HG03103 (cell line): ENCODE measurements around the gene VAMP4.
A peak's percentile ranks its signal among the peaks of the same experiment; 100 is the strongest.
"Not testable (repeated sequence)": the region's sequence is repeated elsewhere in the genome, so short reads cannot be mapped to it uniquely, and the experiment has no call there.

Source experiments
- ATAC-seq: cut with Tn5 transposase; IDR thresholded peaks from one replicate; pipeline ENCODE4 v1.9.1; 2021; ENCODE audit warnings: low read depth; ENCODE audit not compliant: unreplicated experiment

Gene VAMP4

DNA sequence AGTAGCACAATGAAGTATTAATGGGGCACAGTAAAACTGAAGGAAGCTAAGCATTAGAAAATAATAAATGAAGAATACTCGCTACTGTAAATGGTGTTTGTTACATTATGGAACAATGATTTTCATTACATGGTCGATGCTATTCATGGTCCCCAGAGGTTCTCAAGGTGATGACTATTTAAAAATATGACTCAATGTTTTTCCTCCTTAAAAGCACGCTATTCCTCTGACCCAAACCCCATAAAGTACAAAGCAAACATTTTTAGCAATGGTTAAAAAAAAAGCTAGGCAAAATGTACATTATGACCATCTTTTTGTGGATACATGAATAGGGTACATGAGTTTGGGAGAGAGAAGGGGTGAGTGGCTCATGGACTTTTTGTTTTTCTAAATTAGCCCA is 34.3 kb downstream of the VAMP4 start:
- no peak for ATAC-seq

GRCh38 chr1:171702598-171702997 is 39.3 kb downstream of the VAMP4 start:
- ATAC-seq: no peak

GRCh38 chr1:171699531-171699930 is 42.3 kb downstream of the VAMP4 start:
- no peak for ATAC-seq

- not testable (repeated sequence) for ATAC-seq
Measured at GRCh38 chr1:171695772-171696171, 46.1 kb downstream of the VAMP4 start.

GRCh38 chr1:171693541-171693940 is 48.3 kb downstream of the VAMP4 start:
- not testable (repeated sequence) for ATAC-seq

GRCh38 chr1:171683870-171684269 is 58.0 kb downstream of the VAMP4 start:
- ATAC-seq: no peak

DNA sequence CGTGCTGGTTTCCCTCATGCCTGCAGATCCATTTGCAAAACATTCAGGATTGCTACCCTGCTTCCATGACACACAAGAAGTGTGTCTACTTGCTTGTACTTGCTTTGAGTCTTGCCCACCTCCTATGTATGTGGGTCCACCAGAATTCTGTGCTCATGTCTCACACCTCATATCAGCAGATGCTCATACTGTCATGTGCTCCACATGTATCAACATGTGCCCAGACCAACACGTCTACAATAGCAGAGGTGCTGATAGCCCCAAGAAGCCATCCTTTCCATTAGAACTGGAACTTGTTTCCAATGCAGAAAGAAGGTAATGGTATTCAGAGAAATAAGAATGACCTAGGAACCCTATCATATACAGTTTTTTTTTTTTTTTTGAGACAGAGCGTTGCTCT is 61.5 kb downstream of the VAMP4 start:
- no peak for ATAC-seq

DNA sequence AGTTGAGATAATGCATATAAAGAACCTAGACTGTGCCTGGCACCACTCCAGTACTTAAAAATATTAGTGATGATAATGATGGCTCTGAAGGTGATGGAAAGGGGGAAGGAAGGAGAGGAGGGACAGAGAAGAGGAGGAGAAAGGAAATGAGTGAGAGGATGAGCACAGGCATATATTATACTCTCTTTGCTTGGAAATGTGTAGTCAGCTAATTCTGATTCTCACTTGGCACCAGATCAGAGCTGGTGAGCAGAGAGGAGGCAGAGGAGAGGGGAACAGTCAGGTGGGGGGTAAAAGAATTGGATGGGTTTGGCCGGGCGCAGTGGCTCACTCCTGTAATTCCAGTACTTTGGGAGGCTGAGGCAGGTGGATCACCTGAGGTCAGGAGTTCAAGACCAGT is 65.0 kb downstream of the VAMP4 start:
- ATAC-seq: no peak

DNA sequence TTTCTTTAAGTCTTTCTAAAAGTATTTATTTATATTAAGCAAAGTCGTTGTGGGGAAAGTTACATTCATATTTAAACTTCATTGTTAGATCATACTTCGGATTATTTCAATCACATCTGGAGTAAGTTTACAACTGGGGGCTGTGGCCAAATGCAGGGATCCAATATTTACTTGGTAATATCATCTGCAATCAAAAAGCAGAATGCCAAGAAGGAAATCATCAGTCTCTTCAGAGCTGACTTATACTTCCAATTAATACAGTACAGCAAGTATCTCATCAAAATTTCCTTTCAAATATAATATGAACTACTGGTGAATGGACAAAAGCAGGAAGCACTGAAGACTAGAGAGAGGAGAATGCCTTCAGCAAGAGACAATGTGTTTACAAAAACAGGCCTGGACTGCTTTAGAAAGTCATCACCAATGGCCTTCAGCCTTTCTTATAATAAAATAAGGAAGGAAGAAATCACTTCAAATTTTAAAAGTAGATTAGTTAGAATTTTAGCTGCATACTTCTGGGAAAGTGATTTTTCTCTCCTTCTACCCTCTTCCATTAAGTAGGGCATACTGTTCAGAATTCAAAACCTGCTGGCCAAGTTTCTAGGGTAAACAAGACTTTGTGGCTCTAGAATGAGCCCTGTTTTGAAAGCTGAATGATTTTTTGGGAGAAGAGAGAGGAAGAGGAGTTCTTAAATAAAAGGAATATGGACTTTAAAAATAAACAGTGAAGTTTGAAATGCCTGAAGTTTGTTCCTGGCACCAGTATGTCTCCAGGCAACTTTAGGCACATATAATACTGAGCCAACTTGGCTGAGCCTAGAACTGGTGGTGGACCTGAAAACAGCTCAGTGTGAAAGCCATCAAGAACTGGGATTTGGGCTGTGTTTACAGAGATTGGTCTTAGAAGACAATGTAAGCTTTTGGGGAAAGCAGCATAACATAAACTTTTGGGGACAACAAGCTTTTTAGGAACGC is 67.1 kb downstream of the VAMP4 start:
- no peak for ATAC-seq

DNA sequence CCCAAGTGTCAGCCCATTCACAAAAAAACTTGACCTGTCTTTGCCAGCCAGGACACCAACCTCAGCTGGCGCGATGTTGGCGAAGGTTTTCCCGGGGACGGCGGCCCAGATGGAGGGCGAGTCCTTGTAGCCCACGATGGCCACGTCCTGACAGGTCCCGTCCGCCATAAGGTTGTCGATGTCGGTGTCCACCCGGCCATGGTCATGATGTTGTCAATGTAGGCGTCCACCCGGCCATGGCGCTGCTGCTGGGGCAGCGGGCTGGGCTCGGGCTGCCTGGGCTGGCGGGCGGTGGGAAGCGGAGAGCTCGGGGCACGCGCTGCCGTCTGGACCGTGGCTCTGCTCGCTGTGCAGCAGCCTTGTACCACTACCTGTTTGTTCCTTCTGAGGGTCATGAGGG is 71.1 kb downstream of the VAMP4 start:
- no peak for ATAC-seq

DNA sequence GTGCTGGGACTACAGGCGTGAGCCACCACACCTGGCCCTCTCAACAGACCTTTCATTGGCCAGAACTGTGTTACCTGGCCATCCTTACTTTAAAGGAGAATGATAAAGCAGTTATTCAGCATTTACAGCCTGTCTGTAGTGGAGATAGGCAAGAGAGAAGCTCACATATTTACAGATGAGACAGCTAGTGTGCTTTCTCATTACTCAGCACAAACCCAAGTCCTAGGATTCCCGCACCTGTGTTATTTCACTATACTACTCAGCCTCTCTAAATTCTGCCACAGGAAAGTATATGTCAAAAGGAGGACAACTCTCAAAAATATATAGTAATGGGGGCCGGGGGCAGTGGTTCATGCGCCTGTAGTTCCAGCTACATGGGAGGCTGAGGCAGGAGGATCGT is 73.5 kb downstream of the VAMP4 start:
- no peak for ATAC-seq

GRCh38 chr1:171666114-171666769 is 75.6 kb downstream of the VAMP4 start:
- no peak for ATAC-seq

DNA sequence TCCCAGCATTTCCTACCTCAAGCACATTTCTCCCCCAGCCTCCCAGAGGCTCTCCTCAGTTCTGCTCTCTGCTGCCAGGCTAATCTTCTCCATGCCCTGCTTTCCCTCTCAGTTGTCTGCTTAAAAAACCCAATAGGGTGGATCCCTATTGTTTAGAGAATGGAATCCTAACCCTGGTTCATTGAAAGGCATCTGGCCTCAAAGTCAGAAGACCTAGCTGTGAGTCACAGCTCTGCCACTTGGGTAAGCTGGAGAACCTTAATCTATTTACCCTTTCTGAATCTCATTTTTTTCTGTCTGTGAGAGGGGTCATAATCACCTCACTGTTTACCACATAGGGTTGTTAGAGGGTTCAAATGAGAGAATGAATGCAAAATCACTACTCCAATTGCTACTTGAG is 76.9 kb downstream of the VAMP4 start:
- ATAC-seq: no peak

DNA sequence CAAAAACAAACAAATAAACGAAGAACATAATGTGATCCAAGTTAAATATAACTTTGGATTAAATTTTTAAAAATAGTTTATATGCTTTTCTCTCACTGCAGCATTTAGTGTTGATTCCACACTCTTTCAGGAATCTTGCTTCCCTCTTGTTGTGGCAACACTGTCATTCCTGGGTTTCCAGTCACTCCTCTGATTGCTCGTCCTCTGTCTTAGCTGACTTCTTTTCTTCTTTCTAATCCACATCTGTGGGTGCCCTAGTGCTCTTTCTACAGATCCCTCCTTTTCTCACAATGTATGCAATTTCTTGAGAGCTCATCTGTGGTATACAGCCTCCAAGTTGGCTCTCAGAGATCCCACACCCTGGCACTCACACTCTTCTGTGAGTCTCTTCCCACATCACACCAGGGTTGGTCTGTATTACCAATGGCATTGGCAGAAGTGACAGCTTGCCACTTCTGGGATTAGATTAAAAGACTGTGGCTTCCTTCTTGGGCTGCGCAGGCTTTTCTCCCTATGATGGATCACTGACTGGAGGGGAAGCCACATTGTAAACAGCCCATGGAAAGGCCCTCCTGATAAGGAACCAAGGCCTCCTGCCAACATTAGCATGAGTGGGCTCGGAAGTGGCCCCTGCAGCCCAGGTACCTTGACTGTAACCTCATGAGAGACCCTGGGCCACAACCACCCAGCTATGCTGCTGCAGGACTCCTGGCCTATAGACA is 77.8 kb downstream of the VAMP4 start:
- ATAC-seq: no peak

GRCh38 chr1:171663036-171663853 is 78.6 kb downstream of the VAMP4 start:
- ATAC-seq: no peak

DNA sequence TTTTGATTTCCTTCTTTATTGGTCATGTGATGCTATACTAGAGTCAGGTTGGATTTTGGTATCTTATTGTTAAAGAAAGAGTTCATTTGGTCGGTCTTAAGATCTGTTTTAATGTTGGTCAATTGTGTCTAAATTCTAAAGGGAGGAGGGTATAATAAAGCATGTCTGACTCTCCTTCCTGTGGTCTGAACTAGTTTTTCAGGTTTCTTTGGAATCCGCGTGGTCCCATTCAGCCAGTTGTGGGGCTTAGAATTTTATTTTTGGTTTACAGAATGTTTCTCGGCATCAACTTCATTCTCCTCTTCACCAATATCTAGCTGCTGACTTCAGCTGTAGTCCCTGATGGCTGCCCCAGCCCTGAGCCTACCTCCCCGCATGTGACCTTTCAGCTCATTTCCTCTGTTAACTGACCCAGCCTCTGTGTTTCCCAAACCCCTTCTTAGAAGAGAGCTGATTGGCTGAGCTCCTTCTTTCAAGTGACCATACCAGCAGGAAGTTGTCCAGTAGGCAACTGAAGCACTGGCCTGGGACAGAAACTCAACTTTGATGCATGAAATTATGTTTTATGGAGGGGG is 80.7 kb downstream of the VAMP4 start:
- no peak for ATAC-seq

DNA sequence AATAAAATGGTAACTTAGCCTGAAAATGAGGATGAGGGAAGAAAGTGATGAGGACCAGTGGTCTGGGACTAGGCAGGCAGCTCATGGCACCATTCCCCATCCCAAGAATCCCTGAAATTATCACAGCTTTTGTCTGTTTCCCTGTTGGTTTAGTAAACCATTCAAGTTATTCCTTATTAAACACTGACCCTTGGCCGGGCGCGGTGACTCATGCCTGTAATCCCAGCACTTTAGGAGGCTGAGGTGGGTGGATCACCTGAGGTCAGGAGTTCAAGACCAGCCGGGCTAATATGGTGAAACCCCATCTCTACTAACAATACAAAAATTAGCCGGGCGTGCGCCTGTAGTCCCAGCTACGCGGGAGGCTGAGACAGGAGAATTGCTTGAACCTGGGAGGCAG is 85.7 kb downstream of the VAMP4 start:
- ATAC-seq: not testable (repeated sequence)

- no peak for ATAC-seq
Measured at GRCh38 chr1:171655746-171656116, 86.1 kb downstream of the VAMP4 start.

DNA sequence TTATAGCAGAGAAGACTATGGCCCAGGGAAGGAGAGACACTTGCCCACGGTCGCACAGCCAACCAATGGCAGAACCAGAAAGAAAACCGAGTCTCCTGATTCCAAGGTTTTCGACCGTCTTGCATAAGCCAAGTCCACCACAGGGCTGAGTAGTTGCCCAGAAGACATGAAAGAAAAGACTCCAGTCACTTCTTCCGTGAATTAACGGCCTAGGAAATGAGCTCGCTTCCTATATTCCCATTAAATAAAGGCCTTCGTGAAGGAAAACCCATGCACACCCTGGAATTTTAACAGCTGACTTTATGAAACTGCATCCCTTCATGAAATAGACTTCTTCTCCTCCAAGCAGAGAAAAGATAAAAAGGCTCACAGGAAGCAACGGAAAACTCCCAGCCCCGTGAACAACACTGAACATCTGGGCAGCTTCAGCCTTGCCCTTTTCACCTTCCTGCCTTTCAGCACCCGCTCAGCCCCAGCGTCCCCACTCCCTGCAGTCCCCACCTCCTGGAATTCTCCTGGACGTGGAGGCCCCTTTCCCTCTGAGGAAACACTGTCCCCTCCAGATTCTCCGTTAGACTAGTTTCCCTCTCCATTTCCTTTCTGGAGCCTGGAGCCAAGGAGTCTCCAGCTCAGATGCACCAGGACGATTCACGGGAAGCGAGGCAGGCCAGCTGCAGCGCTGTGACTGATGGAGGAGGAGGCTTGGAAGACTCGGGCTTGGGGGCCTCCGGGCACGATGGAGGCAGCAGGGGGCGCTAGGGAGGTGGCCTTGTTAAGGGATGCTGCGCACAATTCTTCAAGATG is 86.7 kb downstream of the VAMP4 start:
- ATAC-seq: peak; percentile 87
